Motor neuron (in vitro differentiated cells): ENCODE data around the gene ST14. TPM values are rescaled to one million over a fixed set of nuclear protein-coding genes. Genes with fewer than 3 reads are reported as not detected.

Experiments used
- ATAC-seq, 8 experiments: fragments of 200-7000 bp; cut with Tn5 transposase; replicated peaks in 6 of 8; 2 replicates each; pipeline ENCODE4 v1.8.0; 2021; ENCODE audit warnings: mild to moderate bottlenecking in 8 of 8, moderate library complexity in 8 of 8
- H3K27ac ChIP-seq, 2 donors: fragments of 250-450 bp; sonication (Bioruptor Pico); 2 replicates each; pipeline ENCODE4 v1.9.0; 2021; ENCODE audit warnings: antibody characterized with exemption in 2 of 2, mild to moderate bottlenecking in 2 of 2, moderate library complexity in 1 of 2
- H3K4me1 ChIP-seq, 2 donors: fragments of 250-450 bp; sonication (Bioruptor Pico); replicated peaks in 1 of 2; 2 replicates each; pipeline ENCODE4 v1.6.1; 2021; ENCODE audit warnings: antibody characterized with exemption in 2 of 2, mild to moderate bottlenecking in 2 of 2, moderate library complexity in 1 of 2
- H3K4me3 ChIP-seq, 5 donors: fragments of 250-450 bp; sonication (Bioruptor Pico); 2 replicates each; pipeline ENCODE4 v1.9.0; 2021; ENCODE audit warnings: antibody characterized with exemption in 5 of 5, mild to moderate bottlenecking in 5 of 5, moderate library complexity in 4 of 5
- WGBS, 10 experiments: fragments of 450-650 bp; shearing (Covaris generic); methylation state at CpG; one replicate each; pipeline ENCODE4 v1.0.0; 2022; 5-methylcytosine and 5-hydroxymethylcytosine counted together
- in situ Hi-C, 9 experiments: fragments of 400-800 bp; cut with MboI; loops; one replicate each; pipeline ENCODE4 v1.15.0; 2021; ENCODE audit warnings: low sequenced_read_pairs in 9 of 9, low pct_unique_long_range_greater_than_20kb in 2 of 9; ENCODE audit not compliant: unreplicated experiment in 9 of 9
- total RNA-seq, 8 experiments: library from RNA; unstranded; fragments of 300-600 nt; gene quantifications; 2 replicates each; pipeline versions ENCODE4 v1.2.3 to v1.2.4, GENCODE V29; 2022

ST14 gene
- total RNA-seq, 8 experiments from 2014 or later: 0.09 to 1.1 (median 0.25) TPM; not detected in 3

DNA sequence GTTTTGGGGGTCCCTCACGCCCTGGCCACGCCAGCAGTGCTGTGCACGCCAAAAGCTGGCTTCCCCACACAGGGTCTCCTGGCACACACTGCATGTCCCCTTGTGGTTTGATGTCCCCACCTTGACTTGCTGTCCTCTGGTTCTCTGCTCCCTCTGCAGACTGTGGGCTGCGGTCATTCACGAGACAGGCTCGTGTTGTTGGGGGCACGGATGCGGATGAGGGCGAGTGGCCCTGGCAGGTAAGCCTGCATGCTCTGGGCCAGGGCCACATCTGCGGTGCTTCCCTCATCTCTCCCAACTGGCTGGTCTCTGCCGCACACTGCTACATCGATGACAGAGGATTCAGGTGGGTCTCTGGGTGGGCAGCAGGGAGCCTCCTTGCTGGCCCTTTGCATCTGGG, 40.2 kb downstream of the ST14 start:
- Histone ChIP-seq H3K4me1 (no peaks in the 10 kb centered on the region), H3K27ac (no peak overlapping the region), H3K4me3 (no peak overlapping the region)
- in situ Hi-C loops: loop anchor here in 4 of 9 experiments (25.0 kb wide), 3 partner anchors 213 to 688 kb away; no protein-coding TSS in a partner anchor
- WGBS, 10 experiments: 67 to 100% (median 89%) methylated on average over 2 to 4 of the region's 12 CpGs; no CpG with 5 or more reads in 5 of the 10 experiments
- no peak for ATAC-seq

DNA sequence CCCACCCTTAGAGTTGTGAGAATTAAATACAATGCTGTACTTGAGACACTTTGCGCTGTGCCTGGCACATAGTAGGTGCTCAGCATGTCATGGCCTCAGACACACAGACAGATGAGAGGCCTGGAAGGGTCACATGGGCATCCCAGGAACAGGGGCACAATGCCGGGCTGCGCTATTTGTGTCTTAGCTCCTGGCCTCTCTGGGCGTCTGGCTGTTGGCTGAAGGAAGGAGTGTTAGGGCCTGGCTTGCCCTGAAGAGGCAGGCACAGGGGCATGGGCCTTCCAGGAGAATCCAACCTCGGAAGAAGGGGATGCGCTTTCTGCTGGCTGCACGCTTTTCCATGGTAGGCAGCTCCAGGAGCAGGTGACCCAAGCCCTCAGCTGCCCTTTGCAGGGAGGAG, 41.4 kb downstream of the ST14 start:
- WGBS, 10 experiments: 70 to 100% (median 91%) methylated on average over 1 to 6 of the region's 7 CpGs; no CpG with 5 or more reads in 6 of the 10 experiments
- no peak for ATAC-seq

GRCh38 chr11:130202009-130202817, 42.6 kb downstream of the ST14 start:
- ATAC-seq: no peak
- in situ Hi-C loops: loop anchor here in 4 of 9 experiments (25.0 kb wide), 3 partner anchors 210 to 685 kb away; no protein-coding TSS in a partner anchor
- Histone ChIP-seq H3K4me1 (no peaks in the 10 kb centered on the region), H3K27ac (no peak overlapping the region), H3K4me3 (no peak overlapping the region)
- 20 to 94% (median 69%) methylated on average over 1 to 8 of the region's 12 CpGs; no CpG with 5 or more reads in 2 of the 10 experiments for WGBS, 10 experiments

More for the DNA sequence above, 41.4 kb downstream of the ST14 start:
- Histone ChIP-seq H3K4me3 (no peak overlapping the region), H3K27ac (no peak overlapping the region), H3K4me1 (no peaks in the 10 kb centered on the region)
- in situ Hi-C loops: loop anchor here in 4 of 9 experiments (25.0 kb wide), 3 partner anchors 211 to 686 kb away; no protein-coding TSS in a partner anchor

DNA sequence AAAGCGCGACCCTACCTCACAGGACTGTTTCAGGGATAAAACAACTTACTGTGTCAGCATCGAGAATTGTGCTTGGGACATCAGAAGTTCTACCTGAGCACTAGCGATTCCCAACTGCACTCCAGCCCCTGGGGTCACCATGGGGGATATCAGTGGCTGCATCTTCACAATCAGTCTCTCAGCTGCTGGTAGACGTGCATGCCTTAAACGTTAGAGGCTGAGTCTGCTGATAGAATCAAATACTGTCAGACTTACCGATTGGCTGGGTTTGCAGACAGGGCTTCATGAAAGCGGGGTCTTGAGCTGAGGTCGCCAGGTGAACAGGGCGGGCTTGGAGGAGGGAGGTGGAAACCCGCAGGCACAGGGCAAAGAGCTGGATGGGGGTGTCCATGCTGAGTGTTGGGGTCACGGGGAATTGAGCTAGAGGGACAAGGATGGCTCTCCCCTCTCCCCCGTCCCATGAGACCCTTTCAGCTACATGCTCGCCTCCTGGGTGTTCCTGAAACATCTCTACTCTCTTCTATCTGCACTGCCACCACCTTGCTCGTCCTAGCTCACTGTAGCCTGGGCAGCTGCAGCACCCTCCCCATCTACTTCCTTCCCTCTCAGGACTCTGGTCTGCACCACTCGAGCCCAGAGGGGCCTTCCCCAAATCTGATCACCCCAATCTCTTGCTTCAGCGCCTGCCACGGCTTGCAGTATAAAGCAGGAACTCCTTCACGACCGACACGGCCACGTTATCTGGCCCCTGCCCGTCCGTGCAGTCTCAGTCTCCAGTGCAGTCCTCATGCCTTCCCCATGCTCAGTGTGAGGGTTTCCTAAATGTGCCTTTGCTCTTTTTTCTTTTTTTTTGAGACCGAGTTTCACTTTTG, 43.5 kb downstream of the ST14 start:
- in situ Hi-C loops: loop anchor here in 4 of 9 experiments (25.0 kb wide), 3 partner anchors 209 to 684 kb away; no protein-coding TSS in a partner anchor
- 19 to 83% (median 73%) methylated on average over 2 to 16 of the region's 25 CpGs; no CpG with 5 or more reads in 2 of the 10 experiments for WGBS, 10 experiments
- Histone ChIP-seq H3K27ac (no peak overlapping the region), H3K4me1 (no peaks in the 10 kb centered on the region), H3K4me3 (no peak overlapping the region)
- ATAC-seq: no peak

DNA sequence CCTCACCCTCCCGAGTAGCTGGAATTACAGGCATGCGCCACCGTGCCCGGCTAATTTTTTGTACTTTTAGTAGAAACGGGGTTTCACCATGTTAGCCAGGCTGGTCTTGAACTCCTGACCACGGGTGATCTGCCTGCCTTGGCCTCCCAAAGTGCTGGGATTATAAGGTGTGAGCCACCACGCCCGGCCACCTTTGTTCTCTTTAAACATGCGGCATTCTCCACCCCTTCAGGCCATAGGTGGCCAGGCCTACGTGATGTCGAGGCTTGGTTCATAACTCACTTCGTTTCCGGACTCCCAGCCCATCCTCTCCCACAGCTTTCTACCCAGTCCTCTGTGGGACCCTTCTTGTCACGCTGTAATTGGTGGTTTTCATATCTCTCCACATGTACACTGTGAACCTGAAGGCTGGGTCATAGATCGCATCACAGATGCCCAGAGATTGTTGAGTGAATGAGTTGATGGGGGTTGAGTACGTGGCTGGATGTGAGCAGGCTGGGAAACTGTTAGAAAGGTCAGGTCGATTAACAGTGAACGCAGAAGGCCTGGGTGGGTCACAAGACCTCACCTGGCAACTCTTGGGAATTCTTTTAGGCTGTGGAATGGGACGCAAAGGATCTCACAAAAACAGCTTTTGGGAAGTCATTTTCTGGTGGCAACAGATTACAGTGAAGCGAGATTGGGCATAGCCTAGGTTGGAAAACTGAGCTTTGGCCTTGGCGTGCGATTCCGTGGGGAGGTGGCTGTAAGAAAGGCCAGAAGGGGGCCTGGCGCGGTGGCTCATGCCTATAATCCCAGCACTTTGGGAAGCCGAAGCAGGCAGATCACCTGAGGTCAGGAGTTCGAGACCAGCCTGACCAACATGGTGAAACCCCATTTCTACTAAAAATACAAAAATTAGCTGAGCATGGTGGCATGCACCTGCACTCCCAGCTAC, 44.5 kb downstream of the ST14 start:
- Histone ChIP-seq H3K27ac (no peak overlapping the region), H3K4me1 (no peaks in the 10 kb centered on the region), H3K4me3 (no peak overlapping the region)
- in situ Hi-C loops: loop anchor here in 4 of 9 experiments (25.0 kb wide), 3 partner anchors 208 to 683 kb away; no protein-coding TSS in a partner anchor
- no peak for ATAC-seq
- 61 to 94% (median 86%) methylated on average over 3 to 21 of the region's 27 CpGs; no CpG with 5 or more reads in 1 of the 10 experiments for WGBS, 10 experiments

- Histone ChIP-seq H3K27ac (no peak overlapping the region), H3K4me3 (no peak overlapping the region), H3K4me1 (no peaks in the 10 kb centered on the region)
- in situ Hi-C loops: loop anchor here in 4 of 9 experiments (25.0 kb wide), 3 partner anchors 208 to 683 kb away; no protein-coding TSS in a partner anchor
- WGBS, 10 experiments: 76 to 100% (median 90%) methylated on average over 1 to 8 of the region's 11 CpGs; no CpG with 5 or more reads in 4 of the 10 experiments
- no peak for ATAC-seq
These were observed 45.1 kb downstream of the ST14 start for GRCh38 chr11:130204703-130205095.

DNA sequence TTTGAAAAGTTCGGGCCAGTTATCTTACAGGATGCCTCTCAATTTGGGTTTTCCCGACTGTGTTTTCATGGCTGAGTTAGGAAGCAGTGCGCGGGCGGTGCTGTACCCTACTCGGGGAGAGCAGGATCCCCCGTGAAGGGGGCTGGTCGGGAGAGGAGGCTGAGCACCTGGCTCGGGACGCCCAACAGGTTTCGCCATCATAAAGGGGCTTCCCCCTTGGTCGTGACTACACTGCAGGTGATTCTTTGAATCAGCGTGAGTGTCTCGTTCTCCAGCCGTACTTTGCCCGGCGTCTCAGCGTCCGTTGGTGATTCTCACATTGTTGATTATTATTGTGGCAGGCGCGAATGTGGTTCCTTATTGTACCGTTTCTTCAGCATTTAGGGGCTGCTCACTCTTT, 46.6 kb downstream of the ST14 start:
- no peak overlapping the region for H3K27ac ChIP-seq
- H3K4me1 ChIP-seq: no peaks in the 10 kb centered on the region
- WGBS, 10 experiments: 72 to 96% (median 88%) methylated on average over 3 to 19 of the region's 22 CpGs; no CpG with 5 or more reads in 2 of the 10 experiments
- no peak overlapping the region for H3K4me3 ChIP-seq
- no peak for ATAC-seq
- in situ Hi-C loops: loop anchor here in 4 of 9 experiments (25.0 kb wide), 3 partner anchors 206 to 681 kb away; no protein-coding TSS in a partner anchor

- ATAC-seq: no peak
- WGBS, 10 experiments: 56 to 100% (median 92%) methylated on average over 1 to 29 of the region's 45 CpGs; no CpG with 5 or more reads in 1 of the 10 experiments
- in situ Hi-C loops: loop anchor here in 4 of 9 experiments (25.0 kb wide), 3 partner anchors 204 to 679 kb away; no protein-coding TSS in a partner anchor
- Histone ChIP-seq H3K4me1 (no peaks in the 10 kb centered on the region), H3K27ac (no peak overlapping the region), H3K4me3 (no peak overlapping the region)
These were observed 48.9 kb downstream of the ST14 start for GRCh38 chr11:130208241-130209127.

- in situ Hi-C loops: loop anchor here in 4 of 9 experiments (25.0 kb wide), 3 partner anchors 203 to 678 kb away; no protein-coding TSS in a partner anchor
- ATAC-seq: no peak
- Histone ChIP-seq H3K4me3 (no peak overlapping the region), H3K27ac (no peak overlapping the region), H3K4me1 (no peaks in the 10 kb centered on the region)
- WGBS, 10 experiments: 20 to 97% (median 88%) methylated on average over 1 to 13 of the region's 53 CpGs; no CpG with 5 or more reads in 3 of the 10 experiments
These were observed 49.7 kb downstream of the ST14 start for GRCh38 chr11:130209128-130209932.
